PC-3 (cell line): ENCODE results near the gene KRTAP10-2. TPM values are rescaled to one million over a fixed set of nuclear protein-coding genes. Genes with fewer than 3 reads are reported as not detected.
"Not testable (repeated sequence)": the region's sequence is repeated elsewhere in the genome, so short reads cannot be mapped to it uniquely, and the experiment has no call there.

Experiments used
- ATAC-seq: fragments of 200-7000 bp; cut with Tn5 transposase; 2 replicates; pipeline ENCODE4 v1.9.1; 2020; ENCODE audit warnings: mild to moderate bottlenecking, moderate library complexity
- BruUV-seq: library from RNA; stranded (reverse); fragments of 400-500 nt; replicated peaks from 2 replicates; lab custom pipeline; 2021; lab: Mats Ljungman, UMichigan
- CTCF ChIA-PET: fragments of 300-600 bp; sonication (Branson Sonifier 250); formaldehyde crosslinking; loops from one replicate; lab custom pipeline; 2022; ENCODE audit warnings: antibody characterized with exemption; lab: Charles Lee
- POLR2A ChIA-PET: fragments of 300-600 bp; sonication (Branson Sonifier 250); formaldehyde crosslinking; loops from one replicate; lab custom pipeline; 2022; ENCODE audit warnings: antibody characterized with exemption; ENCODE audit not compliant: unreplicated experiment; lab: Charles Lee
- DNase-seq: peaks from one replicate; pipeline ENCODE4 v3.0.0-alpha.2; 2015
- H2AFZ ChIP-seq: fragments of 300-600 bp; sonication (generic); 2 replicates; pipeline ENCODE4 v1.6.0; 2016; ENCODE audit warnings: antibody characterized with exemption, low read length
- H3F3A ChIP-seq: fragments of 300-600 bp; sonication (generic); one replicate; pipeline ENCODE4 v1.6.0; 2017; ENCODE audit warnings: antibody characterized with exemption, low read length, control low read depth, mild to moderate bottlenecking; ENCODE audit not compliant: unreplicated experiment
- H3K27ac ChIP-seq: fragments of 300-600 bp; sonication (generic); 2 replicates; pipeline ENCODE4 v1.5.1; 2016; ENCODE audit warnings: mild to moderate bottlenecking, low read length
- H3K27me3 ChIP-seq: fragments of 300-600 bp; sonication (generic); 2 replicates; pipeline ENCODE4 v1.6.1; 2016; ENCODE audit warnings: low read length, mixed read lengths
- H3K36me3 ChIP-seq: fragments of 300-600 bp; sonication (generic); 2 replicates; pipeline ENCODE4 v1.6.1; 2016; ENCODE audit warnings: low read depth, mixed run types, low read length, mixed read lengths
- H3K4me1 ChIP-seq: fragments of 300-600 bp; sonication (generic); 2 replicates; pipeline ENCODE4 v1.5.1; 2016; ENCODE audit warnings: low read length; ENCODE audit not compliant: insufficient read depth
- H3K4me2 ChIP-seq: fragments of 300-600 bp; sonication (generic); 2 replicates; pipeline ENCODE4 v1.6.0; 2016; ENCODE audit warnings: low read length
- H3K4me3 ChIP-seq: fragments of 300-600 bp; sonication (generic); 2 replicates; pipeline ENCODE4 v1.5.1; 2016; ENCODE audit warnings: mild to moderate bottlenecking, low read length, mixed read lengths
- H3K79me2 ChIP-seq: fragments of 300-600 bp; sonication (generic); 2 replicates; pipeline ENCODE4 v1.6.1; 2017; ENCODE audit warnings: low read length, mixed read lengths
- H3K9ac ChIP-seq: fragments of 300-600 bp; sonication (generic); 2 replicates; pipeline ENCODE4 v1.6.0; 2016; ENCODE audit warnings: mild to moderate bottlenecking, low read length
- H3K9me2 ChIP-seq: fragments of 300-600 bp; sonication (generic); replicated peaks from 2 replicates; pipeline ENCODE4 v1.6.1; 2016; ENCODE audit warnings: mixed run types, low read length, mixed read lengths
- H3K9me3 ChIP-seq: fragments of 300-600 bp; sonication (generic); 2 replicates; pipeline ENCODE4 v1.6.1; 2016; ENCODE audit warnings: low read length, mixed read lengths
- H4K20me1 ChIP-seq: fragments of 300-600 bp; sonication (generic); 2 replicates; pipeline ENCODE4 v1.6.1; 2016; ENCODE audit warnings: low read length, mixed read lengths
- EZH2 ChIP-seq: fragments of 300-600 bp; sonication (generic); IDR thresholded peaks from one replicate; pipeline ENCODE4 v1.6.1; 2017; ENCODE audit warnings: antibody characterized with exemption, mild to moderate bottlenecking, low read length; ENCODE audit not compliant: unreplicated experiment
- EZH2phosphoT487 ChIP-seq: fragments of 300-600 bp; sonication (generic); IDR thresholded peaks from 2 replicates; pipeline ENCODE4 v1.6.1; 2018; ENCODE audit warnings: mild to moderate bottlenecking, antibody characterized with exemption, low read length, borderline replicate concordance
- intact Hi-C: fragments of 100-400 bp; cut with micrococcal nuclease; formaldehyde crosslinking; loops from 2 replicates; pipeline ENCODE4 v1.9.0; 2023
- total RNA-seq: library from RNA; depleted of rRNA; stranded (reverse); fragments of >200 nt; gene quantifications from 2 replicates; pipeline ENCODE4 v1.2.3, GENCODE V29; 2014
- TF ChIP-seq, protein P1 (sequence below): fragments of 300-600 bp; sonication (generic); conservative IDR thresholded peaks from 2 replicates; pipeline ENCODE4 v1.5.1; 2017; ENCODE audit warnings: antibody characterized with exemption, low read depth, mild to moderate bottlenecking, low read length

KRTAP10-2 gene
- total RNA-seq, 1 experiment from 2014 or later = not detected

DNA sequence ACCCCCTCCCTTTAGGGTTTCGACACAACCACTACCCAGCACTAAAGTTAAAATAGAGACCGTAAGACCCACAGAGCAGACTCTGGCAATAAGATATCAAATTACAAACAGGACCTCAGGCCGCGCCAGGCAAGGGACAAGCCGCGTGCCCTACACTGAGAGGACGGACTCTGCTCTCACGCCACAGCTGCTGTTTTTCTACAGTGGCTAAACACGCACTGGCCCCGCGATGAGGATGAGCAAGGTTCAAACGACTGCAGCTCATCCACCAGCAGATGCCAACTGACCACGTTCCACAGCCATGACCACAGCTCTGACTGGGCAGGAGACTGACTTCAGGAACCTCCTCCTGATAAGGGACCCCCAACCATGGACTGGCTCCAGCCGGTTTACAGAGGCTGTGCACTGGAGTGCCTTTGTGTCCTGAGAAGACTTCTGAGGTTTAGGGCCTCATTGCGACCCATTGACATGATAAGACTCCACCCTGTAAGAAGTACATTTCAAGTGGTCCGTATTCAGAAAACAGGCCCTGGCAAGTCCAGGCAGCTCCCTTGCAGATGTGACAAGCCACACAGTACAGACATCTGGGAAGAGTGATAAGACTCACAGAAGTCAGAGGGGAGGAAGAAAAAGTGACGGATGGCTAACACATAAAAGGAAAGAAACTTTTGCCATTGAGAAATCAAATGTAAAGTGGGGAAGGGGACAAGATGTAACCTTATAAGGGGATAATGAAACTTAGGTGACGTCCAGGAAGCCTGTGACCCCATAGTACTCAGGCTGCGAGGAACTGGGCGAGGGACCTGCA is 42.5 kb upstream of the KRTAP10-2 start:
- no peaks in the 10 kb centered on the region for H4K20me1 ChIP-seq
- H3K9me2 ChIP-seq = no peaks in the 10 kb centered on the region
- H3F3A ChIP-seq = no peaks in the 10 kb centered on the region
- TF ChIP-seq, protein P1, sequence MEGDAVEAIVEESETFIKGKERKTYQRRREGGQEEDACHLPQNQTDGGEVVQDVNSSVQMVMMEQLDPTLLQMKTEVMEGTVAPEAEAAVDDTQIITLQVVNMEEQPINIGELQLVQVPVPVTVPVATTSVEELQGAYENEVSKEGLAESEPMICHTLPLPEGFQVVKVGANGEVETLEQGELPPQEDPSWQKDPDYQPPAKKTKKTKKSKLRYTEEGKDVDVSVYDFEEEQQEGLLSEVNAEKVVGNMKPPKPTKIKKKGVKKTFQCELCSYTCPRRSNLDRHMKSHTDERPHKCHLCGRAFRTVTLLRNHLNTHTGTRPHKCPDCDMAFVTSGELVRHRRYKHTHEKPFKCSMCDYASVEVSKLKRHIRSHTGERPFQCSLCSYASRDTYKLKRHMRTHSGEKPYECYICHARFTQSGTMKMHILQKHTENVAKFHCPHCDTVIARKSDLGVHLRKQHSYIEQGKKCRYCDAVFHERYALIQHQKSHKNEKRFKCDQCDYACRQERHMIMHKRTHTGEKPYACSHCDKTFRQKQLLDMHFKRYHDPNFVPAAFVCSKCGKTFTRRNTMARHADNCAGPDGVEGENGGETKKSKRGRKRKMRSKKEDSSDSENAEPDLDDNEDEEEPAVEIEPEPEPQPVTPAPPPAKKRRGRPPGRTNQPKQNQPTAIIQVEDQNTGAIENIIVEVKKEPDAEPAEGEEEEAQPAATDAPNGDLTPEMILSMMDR = no peak
- TF ChIP-seq EZH2phosphoT487 (no peak), EZH2 (no peak)
- no peak overlapping the region for H2AFZ ChIP-seq
- no peaks in the 10 kb centered on the region for H3K79me2 ChIP-seq
- H3K36me3 ChIP-seq = no peaks in the 10 kb centered on the region
- no peak overlapping the region for H3K4me2 ChIP-seq
- H3K27ac ChIP-seq = no peak overlapping the region
- ChIA-PET POLR2A (no interaction called here), CTCF (no interaction called here)
- no peaks in the 10 kb centered on the region for H3K9me3 ChIP-seq
- H3K27me3 ChIP-seq = no peaks in the 10 kb centered on the region
- peaks cover 12% of the 10 kb centered on the region for H3K4me1 ChIP-seq
- intact Hi-C loops = no loop called here
- H3K9ac ChIP-seq = no peak overlapping the region
- no peak for ATAC-seq
- no peak overlapping the region for H3K4me3 ChIP-seq
- DNase-seq = no peak
- no TSS peak for BruUV-seq

DNA sequence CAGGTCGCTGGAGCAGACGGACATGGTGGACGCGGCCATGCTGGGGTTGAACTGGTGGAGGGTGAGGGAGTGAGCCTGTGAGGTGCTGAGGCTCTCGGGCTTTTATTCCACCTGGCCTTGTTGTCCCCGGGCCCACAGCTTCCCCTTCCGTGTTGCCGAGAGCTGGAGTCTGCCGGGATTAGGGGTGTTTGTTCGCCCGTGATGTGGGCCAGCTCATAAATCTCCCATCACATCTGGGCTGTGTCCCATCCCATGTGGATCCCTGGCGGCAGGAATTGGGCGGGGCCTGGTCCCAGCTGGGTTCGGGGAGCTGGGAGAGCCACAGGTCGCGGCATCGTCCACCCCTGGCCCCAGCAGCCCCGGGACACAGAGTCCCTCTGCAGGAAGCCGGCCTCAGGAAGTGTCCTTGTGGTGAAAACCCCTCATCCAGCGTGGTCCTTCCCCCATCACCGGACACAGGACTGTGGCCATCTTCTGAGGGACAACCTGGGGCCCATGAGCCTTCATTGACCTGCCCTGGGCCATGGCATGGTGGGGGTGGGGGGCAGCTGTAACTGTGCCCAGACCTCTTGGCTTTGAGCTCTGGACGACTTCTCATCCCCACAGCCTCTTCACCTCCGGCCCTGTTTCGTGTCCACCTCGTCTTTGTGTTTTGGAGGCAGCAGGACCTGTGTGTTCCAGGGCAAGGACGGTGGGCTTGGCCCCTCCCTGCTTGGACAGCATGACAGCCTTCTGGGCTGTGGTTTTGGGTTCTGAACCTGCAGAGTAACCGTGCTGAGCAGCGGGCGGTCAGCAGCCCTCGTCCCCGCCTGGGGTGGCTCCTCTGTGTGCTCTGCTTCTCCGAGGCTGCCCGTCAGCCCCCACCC is 41.4 kb upstream of the KRTAP10-2 start, which contains the start of gene KRTAP10-6:
KRTAP10-6 (minus strand) TSS at position 60 of the 866 bp plus-strand sequence; CDS start at position 39, 21 bp downstream.
- BruUV-seq = no TSS peak
- no peaks in the 10 kb centered on the region for H3K9me2 ChIP-seq
- peaks cover 12% of the 10 kb centered on the region for H3K4me1 ChIP-seq
- H3K9me3 ChIP-seq = no peaks in the 10 kb centered on the region
- H3K9ac ChIP-seq = no peak within 1 kb of the TSS
- CTCF ChIA-PET = no interaction called here
- no peak for DNase-seq
- H3K36me3 ChIP-seq = no peaks in the 10 kb centered on the region
- H3K27me3 ChIP-seq = no peaks in the 10 kb centered on the region
- POLR2A ChIA-PET = no interaction called here
- H2AFZ ChIP-seq = no peak within 1 kb of the TSS
- no peak within 1 kb of the TSS for H3K4me2 ChIP-seq
- no peaks in the 10 kb centered on the region for H4K20me1 ChIP-seq
- H3K27ac ChIP-seq = no peak within 1 kb of the TSS
- no peaks in the 10 kb centered on the region for H3F3A ChIP-seq
- ATAC-seq = no peak
- no peak within 1 kb of the TSS for H3K4me3 ChIP-seq
- TF ChIP-seq EZH2 (no peak), EZH2phosphoT487 (no peak)
- TF ChIP-seq, protein P1 = no peak
- intact Hi-C loops = no loop called here
- H3K79me2 ChIP-seq = no peaks in the 10 kb centered on the region

DNA sequence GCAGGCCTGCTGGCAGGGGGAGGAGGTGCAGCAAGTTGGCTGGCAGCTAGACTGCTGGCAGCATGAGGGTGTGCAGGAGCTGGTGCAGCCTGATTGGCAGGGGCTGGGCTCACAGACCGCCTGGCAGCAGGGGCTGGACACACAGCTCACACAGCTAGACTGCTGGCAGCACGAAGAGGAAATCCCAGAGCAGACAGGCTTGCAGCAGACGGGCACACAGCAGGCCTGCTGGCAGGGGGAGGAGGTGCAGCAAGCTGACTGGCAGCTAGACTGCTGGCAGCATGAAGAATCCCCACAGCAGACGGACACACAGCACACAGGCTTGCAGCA is 40.5 kb upstream of the KRTAP10-2 start:
- not testable (repeated sequence) for H3K27ac ChIP-seq

DNA sequence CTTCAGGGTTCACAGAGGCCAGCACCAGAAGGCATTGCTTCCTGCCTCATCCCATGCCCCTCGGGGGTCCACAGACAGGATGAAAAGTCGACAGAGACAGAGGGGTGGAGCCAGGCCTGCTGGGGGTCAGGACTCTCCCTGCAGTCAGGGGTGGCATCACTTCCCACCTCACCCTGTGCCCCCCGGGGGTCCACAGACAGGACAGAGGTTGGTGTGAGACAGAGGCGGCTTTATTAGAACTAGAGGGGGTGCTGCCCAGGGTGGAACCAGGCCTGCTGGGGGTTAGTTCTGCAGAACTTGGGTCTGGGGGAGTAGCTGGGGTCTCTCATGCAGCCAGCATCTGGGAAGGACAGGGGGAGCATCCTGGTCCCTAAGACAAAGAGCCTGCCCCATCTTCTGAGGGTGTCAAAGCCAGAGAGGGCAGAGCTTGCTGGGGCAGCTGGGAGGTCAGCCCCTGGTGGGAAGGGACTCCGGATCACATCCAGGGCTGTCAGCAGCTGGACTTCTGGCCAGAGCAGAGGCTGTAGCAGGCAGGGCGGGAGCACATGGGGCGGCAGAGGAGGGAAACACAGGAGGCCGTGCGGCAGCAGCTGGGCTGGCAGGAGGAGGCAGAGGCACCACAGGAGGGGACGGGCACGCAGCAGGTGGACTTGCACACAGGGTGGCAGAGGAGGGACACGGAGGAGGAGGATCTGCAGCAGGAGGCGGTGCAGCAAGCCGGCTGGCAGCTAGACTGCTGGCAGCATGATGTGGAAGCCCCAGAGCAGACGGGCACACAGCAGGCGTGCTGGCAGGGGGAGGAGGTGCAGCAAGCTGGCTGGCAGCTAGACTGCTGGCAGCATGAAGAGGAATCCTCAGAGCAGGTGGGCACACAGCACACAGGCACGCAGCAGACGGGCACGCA is 39.8 kb upstream of the KRTAP10-2 start:
- H3K36me3 ChIP-seq, H3K9ac ChIP-seq, H3K9me2 ChIP-seq, BruUV-seq, POLR2A ChIA-PET, ATAC-seq, H3K4me2 ChIP-seq, H3K9me3 ChIP-seq, H3F3A ChIP-seq, DNase-seq, H3K4me3 ChIP-seq, H3K4me1 ChIP-seq, CTCF ChIA-PET, H3K27ac ChIP-seq, H3K27me3 ChIP-seq, H4K20me1 ChIP-seq, intact Hi-C loops, H2AFZ ChIP-seq, H3K79me2 ChIP-seq: not testable (repeated sequence)

More for the DNA sequence above, 40.5 kb upstream of the KRTAP10-2 start:
- intact Hi-C loops, H3K4me3 ChIP-seq, H3K9me3 ChIP-seq, H3K9ac ChIP-seq, BruUV-seq, H3F3A ChIP-seq, H3K36me3 ChIP-seq, CTCF ChIA-PET, H3K9me2 ChIP-seq, H3K79me2 ChIP-seq, H3K27me3 ChIP-seq, H4K20me1 ChIP-seq, POLR2A ChIA-PET, H2AFZ ChIP-seq, DNase-seq, H3K4me2 ChIP-seq, ATAC-seq: not testable (repeated sequence)
- H3K4me1 ChIP-seq = peaks cover 11% of the 10 kb centered on the region
